Measurements from ENCODE around the gene GARNL3.

Gene GARNL3

GRCh38 chr9:127336086-127336485 is 71.5 kb downstream of the GARNL3 start:
- H2AFZ ChIP-seq, result no peak overlapping the region
- no peak overlapping the region for H3K4me3 ChIP-seq (ENCODE audit: low read depth, low read length)
- H3K9ac ChIP-seq, result no peak overlapping the region
- H3K4me2 ChIP-seq (ENCODE audit: low read length), result no peak overlapping the region
- no peaks in the 10 kb centered on the region for H3K79me2 ChIP-seq
- no peaks in the 10 kb centered on the region for H3K9me3 ChIP-seq (ENCODE audit: control insufficient read depth, low read length)
- peaks cover 4% of the 10 kb centered on the region for H3K4me1 ChIP-seq
- no peaks in the 10 kb centered on the region for H3K27me3 ChIP-seq (ENCODE audit: control insufficient read depth, insufficient read depth, low read length)
- H3K36me3 ChIP-seq (ENCODE audit: control insufficient read depth, insufficient read depth, low read length), result no peaks in the 10 kb centered on the region
- no peak overlapping the region for H3K27ac ChIP-seq
- no peak for TF ChIP-seq CTCF (IDR thresholded peaks at IDR 0.05)

GRCh38 chr9:127336506-127337352 is 72.2 kb downstream of the GARNL3 start:
- no peak overlapping the region for H2AFZ ChIP-seq
- H3K4me3 ChIP-seq (ENCODE audit: low read depth, low read length), result no peak overlapping the region
- no peaks in the 10 kb centered on the region for H3K9me3 ChIP-seq (ENCODE audit: control insufficient read depth, low read length)
- H3K4me2 ChIP-seq (ENCODE audit: low read length), result no peak overlapping the region
- H3K4me1 ChIP-seq, result peaks cover 4% of the 10 kb centered on the region
- TF ChIP-seq CTCF (IDR thresholded peaks at IDR 0.05), result no peak
- no peak overlapping the region for H3K9ac ChIP-seq
- no peak overlapping the region for H3K27ac ChIP-seq
- no peaks in the 10 kb centered on the region for H3K27me3 ChIP-seq (ENCODE audit: control insufficient read depth, insufficient read depth, low read length)
- no peaks in the 10 kb centered on the region for H3K36me3 ChIP-seq (ENCODE audit: control insufficient read depth, insufficient read depth, low read length)
- no peaks in the 10 kb centered on the region for H3K79me2 ChIP-seq

GRCh38 chr9:127340721-127341120 is 76.1 kb downstream of the GARNL3 start:
- no peaks in the 10 kb centered on the region for H3K27me3 ChIP-seq (ENCODE audit: control insufficient read depth, insufficient read depth, low read length)
- no peak overlapping the region for H2AFZ ChIP-seq
- no peak overlapping the region for H3K4me2 ChIP-seq (ENCODE audit: low read length)
- H3K79me2 ChIP-seq, result no peaks in the 10 kb centered on the region
- no peaks in the 10 kb centered on the region for H3K9me3 ChIP-seq (ENCODE audit: control insufficient read depth, low read length)
- H3K4me1 ChIP-seq, result no peaks in the 10 kb centered on the region
- H3K9ac ChIP-seq, result no peak overlapping the region
- no peak overlapping the region for H3K4me3 ChIP-seq (ENCODE audit: low read depth, low read length)
- no peak overlapping the region for H3K27ac ChIP-seq
- H3K36me3 ChIP-seq (ENCODE audit: control insufficient read depth, insufficient read depth, low read length), result no peaks in the 10 kb centered on the region
- TF ChIP-seq CTCF (IDR thresholded peaks at IDR 0.05), result no peak

- Histone ChIP-seq H3K79me2 (no peaks in the 10 kb centered on the region), H3K27me3 (ENCODE audit: control insufficient read depth, insufficient read depth, low read length) (no peaks in the 10 kb centered on the region), H3K4me3 (ENCODE audit: low read depth, low read length) (no peak overlapping the region), H3K4me2 (ENCODE audit: low read length) (no peak overlapping the region), H3K4me1 (no peaks in the 10 kb centered on the region), H3K9me3 (ENCODE audit: control insufficient read depth, low read length) (no peaks in the 10 kb centered on the region), H3K36me3 (ENCODE audit: control insufficient read depth, insufficient read depth, low read length) (no peaks in the 10 kb centered on the region), H3K9ac (no peak overlapping the region), H2AFZ (no peak overlapping the region), H3K27ac (no peak overlapping the region)
- TF ChIP-seq CTCF (IDR thresholded peaks at IDR 0.05), result no peak
Observed at GRCh38 chr9:127341152-127341551, 76.6 kb downstream of the GARNL3 start.

Data from parathyroid adenoma (tissue), 2 donors.